IPS-18c (cell line): Measurements from ENCODE around the gene CABP4.

Experiments used
- H3K4me3 ChIP-seq: 2 replicates; pipeline ENCODE4 v1.7.0; 2013; ENCODE audit warnings: low read depth, mild to moderate bottlenecking, low read length, moderate library complexity; ENCODE audit not compliant: insufficient read depth
- H3K9me3 ChIP-seq: one replicate; pipeline ENCODE4 v1.6.1; 2013; ENCODE audit warnings: mild to moderate bottlenecking, low read length, moderate library complexity; ENCODE audit not compliant: control insufficient read depth, insufficient read depth

CABP4 gene

GRCh38 chr11:67431346-67432249 lies 23.6 kb upstream of the CABP4 start:
- H3K4me3 ChIP-seq: no peak overlapping the region
- H3K9me3 ChIP-seq: no peaks in the 10 kb centered on the region

GRCh38 chr11:67432655-67433349 lies 22.4 kb upstream of the CABP4 start:
- Histone ChIP-seq H3K9me3 (no peaks in the 10 kb centered on the region), H3K4me3 (no peak overlapping the region)

GRCh38 chr11:67433536-67434394 lies 21.4 kb upstream of the CABP4 start:
- no peak overlapping the region for H3K4me3 ChIP-seq
- H3K9me3 ChIP-seq: no peaks in the 10 kb centered on the region

- H3K4me3 ChIP-seq: no peak overlapping the region
- H3K9me3 ChIP-seq: no peaks in the 10 kb centered on the region
Observed at GRCh38 chr11:67434395-67434881, 20.7 kb upstream of the CABP4 start.

DNA sequence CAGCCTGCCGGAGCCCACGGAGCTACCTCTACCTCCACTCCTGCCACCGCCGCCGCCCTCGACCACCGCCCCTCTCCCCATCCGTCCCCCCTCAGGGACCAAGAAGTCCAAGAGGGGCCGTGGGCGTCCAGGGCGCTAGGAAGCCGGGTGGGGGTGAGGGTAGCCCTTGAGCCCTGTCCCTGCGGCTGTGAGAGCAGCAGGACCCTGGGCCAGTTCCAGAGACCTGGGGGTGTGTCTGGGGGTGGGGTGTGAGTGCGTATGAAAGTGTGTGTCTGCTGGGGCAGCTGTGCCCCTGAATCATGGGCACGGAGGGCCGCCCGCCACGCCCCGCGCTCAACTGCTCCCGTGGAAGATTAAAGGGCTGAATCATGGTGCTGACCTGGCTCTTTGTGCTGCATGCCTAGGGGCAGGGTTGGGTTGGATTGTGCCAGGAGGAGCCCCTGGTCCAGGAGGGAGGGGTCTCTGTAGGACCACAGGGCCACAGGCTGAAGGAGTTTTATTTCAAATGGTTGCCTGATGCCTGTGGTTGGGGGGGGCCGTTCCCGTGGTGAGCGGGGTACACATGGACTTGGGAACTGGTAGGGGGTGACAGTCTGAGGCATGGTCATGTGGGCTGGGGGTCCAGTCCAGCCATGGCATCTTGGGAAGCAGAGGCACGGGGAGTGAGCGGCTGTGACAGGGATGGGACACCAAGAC lies 20.0 kb upstream of the CABP4 start:
- no peaks in the 10 kb centered on the region for H3K9me3 ChIP-seq
- no peak overlapping the region for H3K4me3 ChIP-seq

GRCh38 chr11:67435727-67436458 lies 19.3 kb upstream of the CABP4 start:
- Histone ChIP-seq H3K4me3 (no peak overlapping the region), H3K9me3 (peaks cover 2% of the 10 kb centered on the region)

- no peak overlapping the region for H3K4me3 ChIP-seq
- H3K9me3 ChIP-seq: peaks cover 4% of the 10 kb centered on the region
Observed at GRCh38 chr11:67436459-67437081, 18.6 kb upstream of the CABP4 start.

- H3K4me3 ChIP-seq: no peak within 1 kb of the TSS
- H3K9me3 ChIP-seq: peaks cover 4% of the 10 kb centered on the region
Observed at GRCh38 chr11:67437082-67437808, 17.9 kb upstream of the CABP4 start, which contains the start of gene PTPRCAP. Gene PTPRCAP (minus strand): TSS chr11:67437682. CDS start chr11:67437619, 63 bp downstream.

GRCh38 chr11:67437809-67438157 lies 17.4 kb upstream of the CABP4 start:
- Histone ChIP-seq H3K4me3 (no peak overlapping the region), H3K9me3 (peaks cover 4% of the 10 kb centered on the region)

- Histone ChIP-seq H3K4me3 (no peak overlapping the region), H3K9me3 (peaks cover 4% of the 10 kb centered on the region)
Observed at GRCh38 chr11:67438158-67438902, 16.8 kb upstream of the CABP4 start.

DNA sequence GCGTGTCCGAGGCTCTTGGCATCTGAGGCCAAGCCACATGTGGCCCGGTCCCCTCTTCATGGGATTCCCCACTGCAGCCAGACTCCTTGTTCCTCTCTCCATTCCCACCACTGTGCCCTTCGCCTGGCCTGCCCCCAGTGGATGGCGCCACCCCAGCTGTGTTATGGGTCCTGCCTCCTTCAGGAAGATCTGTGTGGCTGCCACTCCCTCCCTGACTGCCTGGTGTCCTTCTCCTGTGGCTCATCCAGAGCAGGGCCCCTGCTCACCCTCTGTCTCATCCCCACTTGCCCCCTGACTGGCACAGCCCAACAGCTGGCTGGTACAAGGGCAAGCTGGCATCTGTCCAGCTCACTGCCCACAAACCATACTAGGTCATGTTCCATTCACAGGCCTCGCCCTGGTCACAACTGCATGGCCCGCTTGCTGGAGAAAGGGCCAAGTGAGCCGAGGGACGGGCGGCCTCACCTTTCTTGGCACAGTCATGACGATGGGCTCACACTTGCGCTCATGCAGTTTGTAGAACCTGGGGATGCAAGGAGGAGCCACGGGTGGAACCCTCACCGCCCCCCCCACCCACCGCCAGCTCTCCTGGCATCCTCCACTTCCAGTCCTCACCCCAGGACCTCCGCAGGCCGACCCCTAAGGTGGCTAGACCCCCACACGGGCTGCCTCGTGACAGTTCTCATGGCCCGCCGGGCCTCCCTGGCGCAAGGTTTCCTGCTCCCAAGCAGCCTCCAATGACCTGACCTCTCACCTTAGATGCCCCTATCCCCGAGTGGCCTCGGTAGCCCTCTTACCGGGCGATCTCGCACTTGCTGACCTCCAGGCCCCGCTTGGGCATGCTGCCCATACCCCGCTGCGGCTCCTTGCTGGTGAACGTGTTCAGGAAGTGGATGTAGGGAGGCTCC lies 15.6 kb upstream of the CABP4 start:
- H3K9me3 ChIP-seq: peaks cover 4% of the 10 kb centered on the region
- H3K4me3 ChIP-seq: no peak overlapping the region

DNA sequence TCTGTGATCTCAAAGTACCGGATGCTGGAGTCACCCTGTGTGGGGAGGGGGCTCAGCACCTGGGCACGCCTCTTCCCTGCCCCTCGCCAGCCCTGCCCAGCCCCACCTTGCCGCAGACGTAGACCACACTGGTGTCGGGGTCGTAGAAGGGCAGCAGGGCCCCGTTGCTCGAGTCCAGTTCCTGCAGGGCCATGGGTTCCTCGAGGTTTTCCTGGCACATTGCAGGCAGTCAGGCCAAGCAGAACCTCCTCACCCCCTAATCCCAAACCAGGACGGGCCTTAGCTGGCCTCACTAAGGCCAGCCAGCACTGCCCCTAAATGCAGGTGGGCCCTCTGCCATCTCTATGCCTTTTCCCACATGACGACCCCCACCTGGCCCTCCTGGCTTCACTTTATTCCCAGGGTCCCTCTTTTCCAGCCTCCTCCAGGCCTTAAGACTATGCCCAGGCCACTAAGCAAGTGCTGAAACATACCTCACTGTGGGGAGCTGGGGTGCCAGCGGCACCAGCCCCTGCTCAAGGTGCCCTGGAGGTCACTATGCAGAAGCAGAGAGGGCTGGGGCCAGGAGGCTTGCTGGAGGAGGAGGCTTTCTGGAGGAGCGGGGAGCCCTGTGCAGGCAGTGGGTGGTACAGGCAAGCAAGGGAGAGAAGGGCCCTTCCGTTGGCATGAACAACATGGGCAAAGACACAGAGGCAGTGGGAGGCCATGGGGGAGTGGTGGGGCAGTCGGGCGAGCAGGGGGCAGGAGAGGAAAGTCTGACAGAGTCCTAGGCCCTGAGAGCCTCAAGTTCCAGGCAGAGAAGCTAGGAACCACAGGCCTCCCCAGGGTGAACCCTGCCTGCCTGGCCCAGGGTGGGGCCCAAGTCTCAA lies 14.7 kb upstream of the CABP4 start:
- H3K9me3 ChIP-seq: peaks cover 4% of the 10 kb centered on the region
- H3K4me3 ChIP-seq: no peak overlapping the region

GRCh38 chr11:67441098-67441563 lies 14.0 kb upstream of the CABP4 start:
- no peak overlapping the region for H3K4me3 ChIP-seq
- H3K9me3 ChIP-seq: peaks cover 6% of the 10 kb centered on the region
